Tibial nerve (tissue), 4 donors: ENCODE results near the gene DQX1.

Source experiments
- EP300 ChIP-seq, 2 donors: sonication (generic); formaldehyde crosslinking; IDR thresholded peaks; one replicate each; pipeline ENCODE4 v1.6.1; 2017; ENCODE audit warnings: antibody characterized with exemption in 2 of 2, mild to moderate bottlenecking in 1 of 2
- POLR2A ChIP-seq, 2 donors: fragments of 450-650 bp; IDR thresholded peaks; one replicate each; pipeline ENCODE4 v1.6.1; 2017; ENCODE audit warnings: antibody characterized with exemption in 2 of 2, mild to moderate bottlenecking in 2 of 2, moderate library complexity in 2 of 2
- TF ChIP-seq, protein P1 (sequence below), 5 experiments: fragments of 200-600 bp in 3 of 5; fragments of 450-650 bp in 2 of 5; sonication (generic) in 3 of 5; IDR thresholded peaks; one replicate each; pipeline ENCODE4 v1.5.1; 2016 to 2019; ENCODE audit warnings: antibody characterized with exemption in 5 of 5, mild to moderate bottlenecking in 3 of 5, moderate library complexity in 2 of 5

DNA sequence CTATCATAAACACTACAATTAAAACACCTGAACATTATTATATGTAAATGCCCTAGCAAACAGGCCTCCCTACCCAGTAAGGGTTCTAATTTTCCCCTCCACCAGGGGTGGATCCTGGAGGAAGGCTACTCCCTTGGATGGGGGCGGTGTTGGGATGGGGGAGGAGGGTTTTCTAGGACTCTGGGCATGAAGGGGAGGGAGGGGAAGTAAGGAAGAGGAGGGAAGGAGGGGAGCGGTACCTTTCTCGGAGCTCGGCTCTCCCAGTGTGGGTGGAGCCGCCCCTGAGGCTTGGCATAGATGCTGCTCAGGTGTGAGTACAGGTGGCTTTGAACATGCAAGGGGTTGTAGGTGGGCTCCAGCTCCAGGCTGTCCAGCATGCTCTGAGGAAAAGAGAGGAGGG is 33.9 kb upstream of the DQX1 start:
- TF ChIP-seq, protein P1, sequence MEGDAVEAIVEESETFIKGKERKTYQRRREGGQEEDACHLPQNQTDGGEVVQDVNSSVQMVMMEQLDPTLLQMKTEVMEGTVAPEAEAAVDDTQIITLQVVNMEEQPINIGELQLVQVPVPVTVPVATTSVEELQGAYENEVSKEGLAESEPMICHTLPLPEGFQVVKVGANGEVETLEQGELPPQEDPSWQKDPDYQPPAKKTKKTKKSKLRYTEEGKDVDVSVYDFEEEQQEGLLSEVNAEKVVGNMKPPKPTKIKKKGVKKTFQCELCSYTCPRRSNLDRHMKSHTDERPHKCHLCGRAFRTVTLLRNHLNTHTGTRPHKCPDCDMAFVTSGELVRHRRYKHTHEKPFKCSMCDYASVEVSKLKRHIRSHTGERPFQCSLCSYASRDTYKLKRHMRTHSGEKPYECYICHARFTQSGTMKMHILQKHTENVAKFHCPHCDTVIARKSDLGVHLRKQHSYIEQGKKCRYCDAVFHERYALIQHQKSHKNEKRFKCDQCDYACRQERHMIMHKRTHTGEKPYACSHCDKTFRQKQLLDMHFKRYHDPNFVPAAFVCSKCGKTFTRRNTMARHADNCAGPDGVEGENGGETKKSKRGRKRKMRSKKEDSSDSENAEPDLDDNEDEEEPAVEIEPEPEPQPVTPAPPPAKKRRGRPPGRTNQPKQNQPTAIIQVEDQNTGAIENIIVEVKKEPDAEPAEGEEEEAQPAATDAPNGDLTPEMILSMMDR (IDR thresholded peaks at IDR 0.05) = no peak
- TF ChIP-seq EP300 (IDR thresholded peaks at IDR 0.05) = no peak
- no peak for TF ChIP-seq POLR2A (IDR thresholded peaks at IDR 0.05)
